ENCODE measurements around the gene CPA2.

Gene CPA2

GRCh38 chr7:130324306-130324943, 57.8 kb downstream of the CPA2 start:
- Histone ChIP-seq H3K4me1 (ENCODE audit: control insufficient read depth in 2 of 2, insufficient read depth in 2 of 2, low read length in 2 of 2) (no peaks in the 10 kb centered on the region), H3K4me3 (ENCODE audit: low read length in 2 of 2) (no peak overlapping the region), H3K9me3 (ENCODE audit: control insufficient read depth in 2 of 2, low read length in 2 of 2) (no peaks in the 10 kb centered on the region), H3K27me3 (ENCODE audit: control insufficient read depth in 2 of 2, insufficient read depth in 2 of 2, low read length in 2 of 2) (no peaks in the 10 kb centered on the region), H3K27ac (ENCODE audit: low read depth in 2 of 2, low read length in 2 of 2) (no peak overlapping the region), H3K36me3 (ENCODE audit: control insufficient read depth in 2 of 2, insufficient read depth in 2 of 2, low read length in 2 of 2) (no peaks in the 10 kb centered on the region), H3K9ac (ENCODE audit: low read depth in 1 of 2, low read length in 2 of 2) (no peak overlapping the region)

DNA sequence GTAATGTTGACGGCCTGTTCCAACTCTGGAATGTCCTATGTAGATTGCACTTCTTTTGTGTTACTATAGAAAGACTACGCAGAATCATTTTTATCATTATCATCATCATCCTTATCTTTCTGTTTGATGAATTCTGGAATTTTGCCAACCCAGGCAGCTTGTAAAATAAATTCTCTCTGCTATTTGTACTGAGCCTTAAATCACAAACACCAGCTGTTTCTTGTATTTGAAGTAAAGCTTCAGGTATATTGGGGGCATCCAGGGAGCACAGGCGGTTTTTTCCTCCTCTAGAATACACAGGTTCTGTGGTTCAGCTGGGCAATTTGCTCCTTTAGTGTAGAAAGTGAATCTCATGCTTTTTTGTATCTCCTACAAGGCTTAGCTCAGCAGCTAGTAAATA, 63.0 kb downstream of the CPA2 start:
- H3K4me1 ChIP-seq (ENCODE audit: control insufficient read depth in 2 of 2, insufficient read depth in 2 of 2, low read length in 2 of 2), result no peaks in the 10 kb centered on the region
- H3K9ac ChIP-seq (ENCODE audit: low read depth in 1 of 2, low read length in 2 of 2), result no peak overlapping the region
- no peaks in the 10 kb centered on the region for H3K36me3 ChIP-seq (ENCODE audit: control insufficient read depth in 2 of 2, insufficient read depth in 2 of 2, low read length in 2 of 2)
- no peak overlapping the region for H3K27ac ChIP-seq (ENCODE audit: low read depth in 2 of 2, low read length in 2 of 2)
- no peaks in the 10 kb centered on the region for H3K27me3 ChIP-seq (ENCODE audit: control insufficient read depth in 2 of 2, insufficient read depth in 2 of 2, low read length in 2 of 2)
- no peak overlapping the region for H3K4me3 ChIP-seq (ENCODE audit: low read length in 2 of 2)
- H3K9me3 ChIP-seq (ENCODE audit: control insufficient read depth in 2 of 2, low read length in 2 of 2), result no peaks in the 10 kb centered on the region

DNA sequence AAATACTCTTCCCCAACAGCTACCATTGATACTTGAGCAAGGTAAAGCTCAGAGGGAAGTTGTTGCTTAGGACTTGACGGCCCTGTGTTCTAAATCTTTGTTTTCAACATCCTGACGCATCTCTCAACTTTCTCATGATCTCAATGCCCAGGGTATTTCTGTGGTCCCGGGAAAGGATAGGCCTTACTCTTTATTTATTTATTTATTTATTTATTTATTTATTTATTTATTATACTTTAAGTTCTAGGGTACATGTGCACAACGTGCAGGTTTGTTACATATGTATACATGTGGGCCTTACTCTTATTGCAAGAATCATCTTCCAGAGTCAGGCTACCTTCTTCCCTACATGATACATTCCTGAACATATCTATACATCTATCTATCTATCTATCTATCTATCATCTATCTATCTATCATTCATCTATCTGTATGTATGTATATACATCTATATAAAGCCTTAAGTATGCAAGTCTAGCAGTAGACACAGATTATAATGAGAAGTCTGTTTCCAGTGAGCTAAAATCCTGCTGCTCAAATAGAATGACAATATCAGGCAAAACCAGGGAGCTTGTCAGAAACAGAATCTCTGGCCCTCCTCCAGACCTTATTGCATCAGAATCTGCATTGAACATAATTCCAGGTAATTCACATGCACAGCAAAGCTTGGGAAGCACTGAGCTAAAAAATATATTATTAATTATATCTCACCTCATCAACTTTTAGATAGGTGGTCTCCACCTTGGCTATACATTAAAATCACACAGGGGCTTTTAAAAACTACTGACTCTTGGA, 65.8 kb downstream of the CPA2 start:
- Histone ChIP-seq H3K27me3 (ENCODE audit: control insufficient read depth in 2 of 2, insufficient read depth in 2 of 2, low read length in 2 of 2) (no peaks in the 10 kb centered on the region), H3K27ac (ENCODE audit: low read depth in 2 of 2, low read length in 2 of 2) (no peak overlapping the region), H3K9me3 (ENCODE audit: control insufficient read depth in 2 of 2, low read length in 2 of 2) (no peaks in the 10 kb centered on the region), H3K36me3 (ENCODE audit: control insufficient read depth in 2 of 2, insufficient read depth in 2 of 2, low read length in 2 of 2) (no peaks in the 10 kb centered on the region), H3K4me3 (ENCODE audit: low read length in 2 of 2) (no peak overlapping the region), H3K4me1 (ENCODE audit: control insufficient read depth in 2 of 2, insufficient read depth in 2 of 2, low read length in 2 of 2) (no peaks in the 10 kb centered on the region), H3K9ac (ENCODE audit: low read depth in 1 of 2, low read length in 2 of 2) (no peak overlapping the region)

DNA sequence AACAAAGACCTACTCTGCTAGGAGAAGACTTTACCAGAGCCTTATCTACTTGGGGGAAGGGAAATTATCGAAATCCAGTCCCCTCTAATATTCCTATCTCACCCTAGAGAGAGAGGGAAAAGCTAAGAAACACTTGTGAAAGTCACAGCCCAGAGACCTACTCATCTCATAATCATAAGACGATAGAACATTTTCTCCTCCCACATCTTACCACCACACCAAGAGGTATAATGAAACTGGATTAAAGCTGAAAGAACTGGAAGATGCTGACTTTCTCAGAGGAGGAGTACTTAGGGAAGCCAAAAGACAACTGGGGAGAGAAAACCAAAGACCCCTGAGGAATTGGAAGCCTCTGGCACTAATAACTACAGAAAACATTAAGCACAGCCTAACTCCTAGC, 67.2 kb downstream of the CPA2 start:
- no peak overlapping the region for H3K9ac ChIP-seq (ENCODE audit: low read depth in 1 of 2, low read length in 2 of 2)
- H3K4me1 ChIP-seq (ENCODE audit: control insufficient read depth in 2 of 2, insufficient read depth in 2 of 2, low read length in 2 of 2), result no peaks in the 10 kb centered on the region
- H3K27me3 ChIP-seq (ENCODE audit: control insufficient read depth in 2 of 2, insufficient read depth in 2 of 2, low read length in 2 of 2), result no peaks in the 10 kb centered on the region
- no peak overlapping the region for H3K4me3 ChIP-seq (ENCODE audit: low read length in 2 of 2)
- H3K36me3 ChIP-seq (ENCODE audit: control insufficient read depth in 2 of 2, insufficient read depth in 2 of 2, low read length in 2 of 2), result no peaks in the 10 kb centered on the region
- H3K27ac ChIP-seq (ENCODE audit: low read depth in 2 of 2, low read length in 2 of 2), result no peak overlapping the region
- H3K9me3 ChIP-seq (ENCODE audit: control insufficient read depth in 2 of 2, low read length in 2 of 2), result no peaks in the 10 kb centered on the region

GRCh38 chr7:130334274-130334673, 67.6 kb downstream of the CPA2 start:
- H3K4me1 ChIP-seq (ENCODE audit: control insufficient read depth in 2 of 2, insufficient read depth in 2 of 2, low read length in 2 of 2), result no peaks in the 10 kb centered on the region
- no peak overlapping the region for H3K4me3 ChIP-seq (ENCODE audit: low read length in 2 of 2)
- H3K27me3 ChIP-seq (ENCODE audit: control insufficient read depth in 2 of 2, insufficient read depth in 2 of 2, low read length in 2 of 2), result no peaks in the 10 kb centered on the region
- no peaks in the 10 kb centered on the region for H3K9me3 ChIP-seq (ENCODE audit: control insufficient read depth in 2 of 2, low read length in 2 of 2)
- H3K9ac ChIP-seq (ENCODE audit: low read depth in 1 of 2, low read length in 2 of 2), result no peak overlapping the region
- H3K36me3 ChIP-seq (ENCODE audit: control insufficient read depth in 2 of 2, insufficient read depth in 2 of 2, low read length in 2 of 2), result no peaks in the 10 kb centered on the region
- H3K27ac ChIP-seq (ENCODE audit: low read depth in 2 of 2, low read length in 2 of 2), result no peak overlapping the region

DNA sequence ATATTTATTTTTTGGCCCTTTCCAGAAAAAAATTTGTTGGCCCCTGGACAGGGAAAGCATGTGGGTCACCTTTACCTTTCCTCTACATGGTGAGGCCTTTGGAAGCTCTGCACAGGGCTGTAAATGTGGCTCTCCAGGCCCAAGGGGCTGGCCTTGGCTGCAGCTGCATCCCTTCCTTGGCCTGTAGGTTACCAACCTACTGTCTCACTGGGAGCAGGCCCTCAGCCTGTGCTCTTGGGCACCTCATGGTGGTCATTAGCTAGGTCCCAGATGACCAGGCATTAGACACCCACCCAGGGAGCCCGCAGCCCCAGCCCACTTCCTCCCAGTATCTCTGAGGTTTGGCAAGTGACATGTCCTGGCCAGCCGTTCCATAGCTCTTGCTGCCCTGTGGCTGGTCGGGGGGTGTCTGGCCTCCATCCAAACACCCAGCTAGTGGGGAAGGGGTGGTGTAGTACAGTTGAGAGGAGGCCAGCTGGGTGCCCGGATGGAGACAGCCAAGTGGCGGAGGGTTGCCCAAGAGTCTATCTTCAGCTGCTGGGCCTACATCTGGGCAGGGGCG, 70.8 kb downstream of the CPA2 start:
- Histone ChIP-seq H3K4me1 (ENCODE audit: control insufficient read depth in 2 of 2, insufficient read depth in 2 of 2, low read length in 2 of 2) (no peaks in the 10 kb centered on the region), H3K27me3 (ENCODE audit: control insufficient read depth in 2 of 2, insufficient read depth in 2 of 2, low read length in 2 of 2) (no peaks in the 10 kb centered on the region), H3K4me3 (ENCODE audit: low read length in 2 of 2) (no peak overlapping the region), H3K9ac (ENCODE audit: low read depth in 1 of 2, low read length in 2 of 2) (no peak overlapping the region), H3K9me3 (ENCODE audit: control insufficient read depth in 2 of 2, low read length in 2 of 2) (no peaks in the 10 kb centered on the region), H3K36me3 (ENCODE audit: control insufficient read depth in 2 of 2, insufficient read depth in 2 of 2, low read length in 2 of 2) (no peaks in the 10 kb centered on the region), H3K27ac (ENCODE audit: low read depth in 2 of 2, low read length in 2 of 2) (no peak overlapping the region)

DNA sequence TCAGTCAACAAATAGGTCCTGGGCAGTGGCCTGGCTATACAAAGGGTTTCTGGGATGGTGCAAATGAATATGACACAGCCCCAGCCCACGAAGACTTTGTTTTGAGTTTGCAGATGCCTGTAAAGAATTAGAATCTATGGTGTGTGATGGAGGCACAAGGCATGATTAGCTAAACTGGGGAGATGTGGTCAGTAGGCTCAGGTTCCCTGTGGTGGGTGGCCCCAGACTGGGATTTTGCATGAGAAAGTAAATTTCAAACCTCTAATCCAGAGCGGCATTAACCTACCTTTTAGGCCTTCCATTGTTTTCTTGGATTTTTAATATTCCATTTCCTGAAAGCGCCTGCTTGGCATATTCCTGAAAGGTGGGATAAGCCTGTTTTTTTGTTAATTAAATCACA, 71.6 kb downstream of the CPA2 start:
- Histone ChIP-seq H3K4me1 (ENCODE audit: control insufficient read depth in 2 of 2, insufficient read depth in 2 of 2, low read length in 2 of 2) (no peaks in the 10 kb centered on the region), H3K9me3 (ENCODE audit: control insufficient read depth in 2 of 2, low read length in 2 of 2) (no peaks in the 10 kb centered on the region), H3K36me3 (ENCODE audit: control insufficient read depth in 2 of 2, insufficient read depth in 2 of 2, low read length in 2 of 2) (no peaks in the 10 kb centered on the region)

More for the DNA sequence above, 71.6 kb downstream of the CPA2 start:
- H3K27ac ChIP-seq (ENCODE audit: low read depth in 2 of 2, low read length in 2 of 2), result no peak overlapping the region
- no peak overlapping the region for H3K9ac ChIP-seq (ENCODE audit: low read depth in 1 of 2, low read length in 2 of 2)
- no peaks in the 10 kb centered on the region for H3K27me3 ChIP-seq (ENCODE audit: control insufficient read depth in 2 of 2, insufficient read depth in 2 of 2, low read length in 2 of 2)
- no peak overlapping the region for H3K4me3 ChIP-seq (ENCODE audit: low read length in 2 of 2)

Data from mucosa of rectum (tissue), 2 donors.